HG03520 (cell line): ENCODE data around the gene CACNB2.

Experiments used
- ATAC-seq: cut with Tn5 transposase; IDR thresholded peaks from one replicate; pipeline ENCODE4 v1.9.1; 2021; ENCODE audit warnings: mild to moderate bottlenecking, moderate library complexity; ENCODE audit not compliant: unreplicated experiment

The CACNB2 gene

GRCh38 chr10:18381679-18382078 lies 241.5 kb downstream of the CACNB2 start:
- no peak for ATAC-seq

GRCh38 chr10:18397906-18398305 lies 257.7 kb downstream of the CACNB2 start:
- ATAC-seq, result no peak

- ATAC-seq, result peak; percentile 51
Observed at GRCh38 chr10:18399158-18399557, 258.9 kb downstream of the CACNB2 start.

GRCh38 chr10:18400201-18400905 lies 260.1 kb downstream of the CACNB2 start:
- no peak for ATAC-seq

GRCh38 chr10:18400906-18401245 lies 260.7 kb downstream of the CACNB2 start:
- no peak for ATAC-seq

- no peak for ATAC-seq
Observed at GRCh38 chr10:18401416-18402195, 261.4 kb downstream of the CACNB2 start.

GRCh38 chr10:18402853-18403252 lies 262.6 kb downstream of the CACNB2 start:
- ATAC-seq, result no peak

- no peak for ATAC-seq
Observed at GRCh38 chr10:18404530-18404929, 264.3 kb downstream of the CACNB2 start.

GRCh38 chr10:18406136-18406535 lies 265.9 kb downstream of the CACNB2 start:
- ATAC-seq, result no peak

- no peak for ATAC-seq
Observed at GRCh38 chr10:18409599-18410397, 269.6 kb downstream of the CACNB2 start.

GRCh38 chr10:18414061-18414460 lies 273.8 kb downstream of the CACNB2 start:
- ATAC-seq, result no peak

- no peak for ATAC-seq
Observed at GRCh38 chr10:18417950-18418527, 277.8 kb downstream of the CACNB2 start.

- no peak for ATAC-seq
Observed at GRCh38 chr10:18418541-18419215, 278.5 kb downstream of the CACNB2 start.

GRCh38 chr10:18419945-18420344 lies 279.7 kb downstream of the CACNB2 start:
- no peak for ATAC-seq

GRCh38 chr10:18421726-18422293 lies 281.6 kb downstream of the CACNB2 start:
- ATAC-seq, result no peak

GRCh38 chr10:18423058-18423637 lies 282.9 kb downstream of the CACNB2 start:
- ATAC-seq, result no peak

- ATAC-seq, result no peak
Observed at GRCh38 chr10:18424200-18424599, 284.0 kb downstream of the CACNB2 start.

- ATAC-seq, result no peak
Observed at GRCh38 chr10:18429335-18429734, 289.1 kb downstream of the CACNB2 start.

- no peak for ATAC-seq
Observed at GRCh38 chr10:18436902-18437301, 296.7 kb downstream of the CACNB2 start.

- ATAC-seq, result no peak
Observed at GRCh38 chr10:18437486-18437885, 297.3 kb downstream of the CACNB2 start.
